GM23338 (cell line): ENCODE data around the gene LRCH4. TPM values are rescaled to one million over a fixed set of nuclear protein-coding genes. Genes with fewer than 3 reads are reported as not detected.

Experiments used
- ATAC-seq: fragments of 200-7000 bp; cut with Tn5 transposase; 3 replicates; pipeline ENCODE4 v1.9.1; 2020
- DNase-seq: peaks from one replicate; pipeline ENCODE4 v3.0.0-alpha.2; 2015; ENCODE audit warnings: low spot score
- H2AFZ ChIP-seq: fragments of 200-600 bp; sonication (generic); 2 replicates; pipeline ENCODE4 v1.8.0; 2016; ENCODE audit warnings: antibody characterized with exemption, mild to moderate bottlenecking, moderate library complexity
- H3F3A ChIP-seq: fragments of 200-600 bp; sonication (generic); replicated peaks from 2 replicates; pipeline ENCODE4 v1.8.0; 2017; ENCODE audit warnings: antibody characterized with exemption, mixed run types, low read depth
- H3K27ac ChIP-seq: fragments of 200-600 bp; sonication (generic); 2 replicates; pipeline ENCODE4 v1.6.1; 2016; ENCODE audit warnings: low read depth
- H3K27me3 ChIP-seq: fragments of 200-600 bp; sonication (generic); 2 replicates; pipeline ENCODE4 v1.8.0; 2016; ENCODE audit warnings: mild to moderate bottlenecking, mixed run types, moderate library complexity; ENCODE audit not compliant: insufficient read depth
- H3K36me3 ChIP-seq: fragments of 200-600 bp; sonication (generic); 2 replicates; pipeline ENCODE4 v1.8.0; 2016; ENCODE audit warnings: mild to moderate bottlenecking; ENCODE audit not compliant: insufficient read depth
- H3K4me1 ChIP-seq: fragments of 200-600 bp; sonication (generic); 2 replicates; pipeline ENCODE4 v1.8.0; 2016; ENCODE audit warnings: mild to moderate bottlenecking, moderate library complexity; ENCODE audit not compliant: insufficient read depth
- H3K4me2 ChIP-seq: fragments of 200-600 bp; sonication (generic); 2 replicates; pipeline ENCODE4 v1.7.1; 2017; ENCODE audit warnings: mixed run types
- H3K4me3 ChIP-seq: fragments of 200-600 bp; sonication (generic); 2 replicates; pipeline ENCODE4 v1.6.1; 2016; ENCODE audit warnings: mixed run types
- H3K79me2 ChIP-seq: fragments of 200-600 bp; sonication (generic); replicated peaks from 2 replicates; pipeline ENCODE4 v1.8.0; 2017; ENCODE audit warnings: mild to moderate bottlenecking; ENCODE audit not compliant: insufficient read depth
- H3K9me2 ChIP-seq: fragments of 200-600 bp; sonication (generic); 2 replicates; pipeline ENCODE4 v1.8.0; 2017; ENCODE audit not compliant: insufficient read depth
- H4K20me1 ChIP-seq: fragments of 200-600 bp; sonication (generic); replicated peaks from 2 replicates; pipeline ENCODE4 v1.8.0; 2017; ENCODE audit warnings: mild to moderate bottlenecking; ENCODE audit not compliant: insufficient read depth
- H3K27ac Mint-ChIP-seq: 2 replicates; pipeline ENCODE4 v1.8.0; 2020; ENCODE audit warnings: inconsistent platforms, mild to moderate bottlenecking, moderate library complexity, mixed read lengths
- H3K27me3 Mint-ChIP-seq: 3 replicates; pipeline ENCODE4 v1.8.0; 2022; ENCODE audit warnings: low read depth, mild to moderate bottlenecking, moderate library complexity, mixed read lengths, inconsistent platforms; ENCODE audit not compliant: insufficient read depth, poor library complexity
- H3K36me3 Mint-ChIP-seq: 3 replicates; pipeline ENCODE4 v1.8.0; 2021; ENCODE audit warnings: low read depth, mild to moderate bottlenecking, inconsistent platforms, moderate library complexity, mixed read lengths
- H3K4me1 Mint-ChIP-seq: 3 replicates; pipeline ENCODE4 v1.8.0; 2020; ENCODE audit warnings: mild to moderate bottlenecking, inconsistent platforms, mixed read lengths
- H3K4me3 Mint-ChIP-seq: 3 replicates; pipeline ENCODE4 v1.8.0; 2021; ENCODE audit warnings: moderate library complexity, mild to moderate bottlenecking, inconsistent platforms, mixed read lengths
- H3K9me3 Mint-ChIP-seq: 3 replicates; pipeline ENCODE4 v1.8.0; 2020; ENCODE audit warnings: moderate library complexity, mild to moderate bottlenecking, inconsistent platforms, mixed read lengths
- CREB1 ChIP-seq: fragments of 250-450 bp; sonication (Bioruptor Pico); IDR thresholded peaks from 2 replicates; pipeline ENCODE4 v1.5.0; 2020; ENCODE audit warnings: low read depth, mild to moderate bottlenecking, moderate library complexity
- ETS1 ChIP-seq: IDR thresholded peaks from 2 replicates; pipeline ENCODE4 v1.6.1; 2016; ENCODE audit warnings: antibody characterized with exemption
- EZH2 ChIP-seq: fragments of 200-600 bp; sonication (generic); IDR thresholded peaks from one replicate; pipeline ENCODE4 v1.8.0; 2017; ENCODE audit warnings: antibody characterized with exemption, mild to moderate bottlenecking, low read depth; ENCODE audit not compliant: unreplicated experiment
- EZH2phosphoT487 ChIP-seq: fragments of 200-600 bp; sonication (generic); IDR thresholded peaks from one replicate; pipeline ENCODE4 v1.8.1; 2018; ENCODE audit warnings: antibody characterized with exemption; ENCODE audit not compliant: unreplicated experiment
- POLR2AphosphoS5 ChIP-seq: IDR thresholded peaks from 2 replicates; pipeline ENCODE4 v1.6.1; 2016; ENCODE audit warnings: antibody characterized with exemption, low read depth
- STAT1 ChIP-seq: IDR thresholded peaks from one replicate; pipeline ENCODE4 v1.6.1; 2016; ENCODE audit warnings: antibody characterized with exemption; ENCODE audit not compliant: unreplicated experiment
- ZNF331 ChIP-seq: fragments of 250-450 bp; sonication (Bioruptor Pico); IDR thresholded peaks from 2 replicates; pipeline ENCODE4 v1.5.0; 2020; ENCODE audit warnings: low read depth, mild to moderate bottlenecking, moderate library complexity
- polyA plus RNA-seq: library from polyadenylated mRNA; unstranded; fragments of >200 nt; fragmentation: Nextera tagmentation; extraction: Ambion mirVana; gene quantifications from 2 replicates; pipeline ENCODE4 v1.2.1, GENCODE V29; 2016
- total RNA-seq: library from RNA; depleted of rRNA; stranded (reverse); fragments of >200 nt; shearing (Covaris generic); gene quantifications from 2 replicates; pipeline ENCODE4 v1.2.3, GENCODE V29; 2014
- TF ChIP-seq, protein P1 (sequence below): fragments of 250-450 bp; sonication (Bioruptor Pico); IDR thresholded peaks from 2 replicates; pipeline ENCODE4 v1.5.0; 2020; ENCODE audit warnings: mild to moderate bottlenecking, moderate library complexity
- TF ChIP-seq, protein P2 (sequence below): IDR thresholded peaks from one replicate; pipeline ENCODE4 v1.6.1; 2018; ENCODE audit warnings: antibody characterized with exemption; ENCODE audit not compliant: unreplicated experiment
- TF ChIP-seq, protein P3 (sequence below), 2 experiments: fragments of 200-600 bp in 1 of 2; sonication (generic) in 1 of 2; conservative IDR thresholded peaks; 2 replicates each; pipeline versions ENCODE4 v1.5.1 to v1.6.1; 2016 to 2017; ENCODE audit warnings: antibody characterized with exemption in 2 of 2, low read depth in 2 of 2, mild to moderate bottlenecking in 2 of 2, moderate library complexity in 1 of 2

The LRCH4 gene
- total and polyA plus RNA-seq, 2 experiments from 2014 or later = 21.4 to 51.0 TPM

DNA sequence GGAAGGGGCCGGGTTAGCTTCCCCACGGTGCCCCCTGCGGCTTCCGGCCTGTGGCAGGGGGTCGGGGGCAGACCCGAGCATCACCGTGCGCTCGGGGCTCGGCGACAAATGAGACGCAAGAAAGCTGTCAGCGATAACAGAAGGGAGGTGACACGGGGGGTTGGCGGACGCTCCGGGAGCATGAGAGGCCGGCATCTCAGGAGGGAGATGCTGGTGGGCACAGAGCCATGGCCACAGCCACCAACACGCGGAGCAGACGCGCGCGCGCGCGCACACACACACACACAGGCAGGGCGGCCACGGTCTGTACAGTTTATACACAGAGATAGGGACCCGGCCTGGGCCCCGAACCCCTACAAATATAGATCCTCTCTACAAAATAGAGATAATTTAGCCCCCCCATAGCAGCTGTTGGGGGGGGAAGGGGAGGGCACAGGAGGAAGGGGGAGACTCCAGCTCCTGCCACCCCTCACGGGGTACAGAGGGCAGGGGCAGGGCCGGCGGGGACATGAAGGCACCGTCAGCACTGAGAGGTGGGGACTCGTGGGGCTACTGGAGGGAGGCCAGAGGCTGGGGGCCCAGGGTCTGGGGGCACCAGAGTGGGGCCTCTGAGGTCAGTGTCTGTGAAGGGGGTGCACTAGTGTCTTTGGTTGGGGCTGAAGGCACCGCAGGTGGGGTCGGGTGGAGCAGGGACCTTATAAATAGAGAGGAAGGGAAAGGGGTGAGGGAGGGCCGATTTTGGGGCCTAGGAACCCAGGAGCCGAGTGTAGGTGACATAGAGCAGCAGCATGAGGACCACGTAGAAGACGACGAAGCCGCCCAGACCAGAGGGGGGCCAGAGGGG lies 11.3 kb downstream of the LRCH4 start (continued):
- TF ChIP-seq, protein P1, sequence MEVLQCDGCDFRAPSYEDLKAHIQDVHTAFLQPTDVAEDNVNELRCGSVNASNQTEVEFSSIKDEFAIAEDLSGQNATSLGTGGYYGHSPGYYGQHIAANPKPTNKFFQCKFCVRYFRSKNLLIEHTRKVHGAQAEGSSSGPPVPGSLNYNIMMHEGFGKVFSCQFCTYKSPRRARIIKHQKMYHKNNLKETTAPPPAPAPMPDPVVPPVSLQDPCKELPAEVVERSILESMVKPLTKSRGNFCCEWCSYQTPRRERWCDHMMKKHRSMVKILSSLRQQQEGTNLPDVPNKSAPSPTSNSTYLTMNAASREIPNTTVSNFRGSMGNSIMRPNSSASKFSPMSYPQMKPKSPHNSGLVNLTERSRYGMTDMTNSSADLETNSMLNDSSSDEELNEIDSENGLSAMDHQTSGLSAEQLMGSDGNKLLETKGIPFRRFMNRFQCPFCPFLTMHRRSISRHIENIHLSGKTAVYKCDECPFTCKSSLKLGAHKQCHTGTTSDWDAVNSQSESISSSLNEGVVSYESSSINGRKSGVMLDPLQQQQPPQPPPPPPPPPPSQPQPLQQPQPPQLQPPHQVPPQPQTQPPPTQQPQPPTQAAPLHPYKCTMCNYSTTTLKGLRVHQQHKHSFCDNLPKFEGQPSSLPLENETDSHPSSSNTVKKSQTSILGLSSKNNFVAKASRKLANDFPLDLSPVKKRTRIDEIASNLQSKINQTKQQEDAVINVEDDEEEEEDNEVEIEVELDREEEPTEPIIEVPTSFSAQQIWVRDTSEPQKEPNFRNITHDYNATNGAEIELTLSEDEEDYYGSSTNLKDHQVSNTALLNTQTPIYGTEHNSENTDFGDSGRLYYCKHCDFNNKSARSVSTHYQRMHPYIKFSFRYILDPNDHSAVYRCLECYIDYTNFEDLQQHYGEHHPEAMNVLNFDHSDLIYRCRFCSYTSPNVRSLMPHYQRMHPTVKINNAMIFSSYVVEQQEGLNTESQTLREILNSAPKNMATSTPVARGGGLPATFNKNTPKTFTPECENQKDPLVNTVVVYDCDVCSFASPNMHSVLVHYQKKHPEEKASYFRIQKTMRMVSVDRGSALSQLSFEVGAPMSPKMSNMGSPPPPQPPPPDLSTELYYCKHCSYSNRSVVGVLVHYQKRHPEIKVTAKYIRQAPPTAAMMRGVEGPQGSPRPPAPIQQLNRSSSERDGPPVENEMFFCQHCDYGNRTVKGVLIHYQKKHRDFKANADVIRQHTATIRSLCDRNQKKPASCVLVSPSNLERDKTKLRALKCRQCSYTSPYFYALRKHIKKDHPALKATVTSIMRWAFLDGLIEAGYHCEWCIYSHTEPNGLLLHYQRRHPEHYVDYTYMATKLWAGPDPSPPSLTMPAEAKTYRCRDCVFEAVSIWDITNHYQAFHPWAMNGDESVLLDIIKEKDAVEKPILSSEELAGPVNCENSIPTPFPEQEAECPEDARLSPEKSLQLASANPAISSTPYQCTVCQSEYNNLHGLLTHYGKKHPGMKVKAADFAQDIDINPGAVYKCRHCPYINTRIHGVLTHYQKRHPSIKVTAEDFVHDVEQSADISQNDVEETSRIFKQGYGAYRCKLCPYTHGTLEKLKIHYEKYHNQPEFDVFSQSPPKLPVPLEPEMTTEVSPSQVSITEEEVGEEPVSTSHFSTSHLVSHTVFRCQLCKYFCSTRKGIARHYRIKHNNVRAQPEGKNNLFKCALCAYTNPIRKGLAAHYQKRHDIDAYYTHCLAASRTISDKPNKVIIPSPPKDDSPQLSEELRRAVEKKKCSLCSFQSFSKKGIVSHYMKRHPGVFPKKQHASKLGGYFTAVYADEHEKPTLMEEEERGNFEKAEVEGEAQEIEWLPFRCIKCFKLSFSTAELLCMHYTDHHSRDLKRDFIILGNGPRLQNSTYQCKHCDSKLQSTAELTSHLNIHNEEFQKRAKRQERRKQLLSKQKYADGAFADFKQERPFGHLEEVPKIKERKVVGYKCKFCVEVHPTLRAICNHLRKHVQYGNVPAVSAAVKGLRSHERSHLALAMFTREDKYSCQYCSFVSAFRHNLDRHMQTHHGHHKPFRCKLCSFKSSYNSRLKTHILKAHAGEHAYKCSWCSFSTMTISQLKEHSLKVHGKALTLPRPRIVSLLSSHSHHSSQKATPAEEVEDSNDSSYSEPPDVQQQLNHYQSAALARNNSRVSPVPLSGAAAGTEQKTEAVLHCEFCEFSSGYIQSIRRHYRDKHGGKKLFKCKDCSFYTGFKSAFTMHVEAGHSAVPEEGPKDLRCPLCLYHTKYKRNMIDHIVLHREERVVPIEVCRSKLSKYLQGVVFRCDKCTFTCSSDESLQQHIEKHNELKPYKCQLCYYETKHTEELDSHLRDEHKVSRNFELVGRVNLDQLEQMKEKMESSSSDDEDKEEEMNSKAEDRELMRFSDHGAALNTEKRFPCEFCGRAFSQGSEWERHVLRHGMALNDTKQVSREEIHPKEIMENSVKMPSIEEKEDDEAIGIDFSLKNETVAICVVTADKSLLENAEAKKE (CRISPR knock-in tag) = no peak
- no peak for TF ChIP-seq STAT1

- H3K4me3 ChIP-seq = no peak within 1 kb of the TSS
- H3K36me3 Mint-ChIP-seq = peaks cover 12% of the 10 kb centered on the region
- no peaks in the 10 kb centered on the region for H4K20me1 ChIP-seq
- peaks cover 12% of the 10 kb centered on the region; the same call in 1 of the 2 replicates for H3F3A ChIP-seq
- H3K27me3 Mint-ChIP-seq = peaks cover 34% of the 10 kb centered on the region
- H3K27ac Mint-ChIP-seq = no peak within 1 kb of the TSS; the same call in 1 of the 2 replicates
- H3K9me3 Mint-ChIP-seq = no peaks in the 10 kb centered on the region
- peaks cover 28% of the 10 kb centered on the region for H3K4me1 ChIP-seq
- no peak within 1 kb of the TSS for H3K27ac ChIP-seq
- H3K4me3 Mint-ChIP-seq = no peak within 1 kb of the TSS
- DNase-seq (peak; percentile 80), ATAC-seq (peak; percentile 5)
- H3K9me2 ChIP-seq = no peaks in the 10 kb centered on the region
- no peak within 1 kb of the TSS for H3K4me2 ChIP-seq
- H3K27me3 ChIP-seq = peaks cover 12% of the 10 kb centered on the region; the same call in 1 of the 2 replicates
- H3K36me3 ChIP-seq = peaks cover 5% of the 10 kb centered on the region; the same call in 1 of the 2 replicates
- no peaks in the 10 kb centered on the region for H3K79me2 ChIP-seq
- H3K4me1 Mint-ChIP-seq = peaks cover 24% of the 10 kb centered on the region
- H2AFZ ChIP-seq = no peak within 1 kb of the TSS
- TF ChIP-seq EZH2 = no peak
- TF ChIP-seq EZH2phosphoT487 = no peak
- TF ChIP-seq, protein P2, sequence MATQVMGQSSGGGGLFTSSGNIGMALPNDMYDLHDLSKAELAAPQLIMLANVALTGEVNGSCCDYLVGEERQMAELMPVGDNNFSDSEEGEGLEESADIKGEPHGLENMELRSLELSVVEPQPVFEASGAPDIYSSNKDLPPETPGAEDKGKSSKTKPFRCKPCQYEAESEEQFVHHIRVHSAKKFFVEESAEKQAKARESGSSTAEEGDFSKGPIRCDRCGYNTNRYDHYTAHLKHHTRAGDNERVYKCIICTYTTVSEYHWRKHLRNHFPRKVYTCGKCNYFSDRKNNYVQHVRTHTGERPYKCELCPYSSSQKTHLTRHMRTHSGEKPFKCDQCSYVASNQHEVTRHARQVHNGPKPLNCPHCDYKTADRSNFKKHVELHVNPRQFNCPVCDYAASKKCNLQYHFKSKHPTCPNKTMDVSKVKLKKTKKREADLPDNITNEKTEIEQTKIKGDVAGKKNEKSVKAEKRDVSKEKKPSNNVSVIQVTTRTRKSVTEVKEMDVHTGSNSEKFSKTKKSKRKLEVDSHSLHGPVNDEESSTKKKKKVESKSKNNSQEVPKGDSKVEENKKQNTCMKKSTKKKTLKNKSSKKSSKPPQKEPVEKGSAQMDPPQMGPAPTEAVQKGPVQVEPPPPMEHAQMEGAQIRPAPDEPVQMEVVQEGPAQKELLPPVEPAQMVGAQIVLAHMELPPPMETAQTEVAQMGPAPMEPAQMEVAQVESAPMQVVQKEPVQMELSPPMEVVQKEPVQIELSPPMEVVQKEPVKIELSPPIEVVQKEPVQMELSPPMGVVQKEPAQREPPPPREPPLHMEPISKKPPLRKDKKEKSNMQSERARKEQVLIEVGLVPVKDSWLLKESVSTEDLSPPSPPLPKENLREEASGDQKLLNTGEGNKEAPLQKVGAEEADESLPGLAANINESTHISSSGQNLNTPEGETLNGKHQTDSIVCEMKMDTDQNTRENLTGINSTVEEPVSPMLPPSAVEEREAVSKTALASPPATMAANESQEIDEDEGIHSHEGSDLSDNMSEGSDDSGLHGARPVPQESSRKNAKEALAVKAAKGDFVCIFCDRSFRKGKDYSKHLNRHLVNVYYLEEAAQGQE = no peak
- TF ChIP-seq ETS1 = no peak
- TF ChIP-seq, protein P3, sequence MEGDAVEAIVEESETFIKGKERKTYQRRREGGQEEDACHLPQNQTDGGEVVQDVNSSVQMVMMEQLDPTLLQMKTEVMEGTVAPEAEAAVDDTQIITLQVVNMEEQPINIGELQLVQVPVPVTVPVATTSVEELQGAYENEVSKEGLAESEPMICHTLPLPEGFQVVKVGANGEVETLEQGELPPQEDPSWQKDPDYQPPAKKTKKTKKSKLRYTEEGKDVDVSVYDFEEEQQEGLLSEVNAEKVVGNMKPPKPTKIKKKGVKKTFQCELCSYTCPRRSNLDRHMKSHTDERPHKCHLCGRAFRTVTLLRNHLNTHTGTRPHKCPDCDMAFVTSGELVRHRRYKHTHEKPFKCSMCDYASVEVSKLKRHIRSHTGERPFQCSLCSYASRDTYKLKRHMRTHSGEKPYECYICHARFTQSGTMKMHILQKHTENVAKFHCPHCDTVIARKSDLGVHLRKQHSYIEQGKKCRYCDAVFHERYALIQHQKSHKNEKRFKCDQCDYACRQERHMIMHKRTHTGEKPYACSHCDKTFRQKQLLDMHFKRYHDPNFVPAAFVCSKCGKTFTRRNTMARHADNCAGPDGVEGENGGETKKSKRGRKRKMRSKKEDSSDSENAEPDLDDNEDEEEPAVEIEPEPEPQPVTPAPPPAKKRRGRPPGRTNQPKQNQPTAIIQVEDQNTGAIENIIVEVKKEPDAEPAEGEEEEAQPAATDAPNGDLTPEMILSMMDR (conservative IDR thresholded peaks at IDR 0.05; ENCODE audit: low read depth in 2 of 2) = peak; percentile 65 to 73
- TF ChIP-seq ZNF331 (CRISPR knock-in tag) = no peak
- peak; percentile 40; the same call in 1 of the 2 replicates for TF ChIP-seq CREB1 (CRISPR knock-in tag)
- TF ChIP-seq STAT1 = no peak
- TF ChIP-seq POLR2AphosphoS5 = peak; percentile 35
Observed at GRCh38 chr7:100573691-100574361, 12.1 kb downstream of the LRCH4 start, which contains the start of gene SAP25. Gene SAP25, minus strand, starts transcription at chr7:100573900. Its CDS starts 158 bp downstream, at chr7:100573742.
